GM04504 (cell line): ENCODE data around the gene LDLRAD3.

Source experiments
- DNase-seq: peaks from one replicate; pipeline ENCODE4 v3.0.0-alpha.2; 2012; ENCODE audit warnings: low read depth

Gene LDLRAD3

DNA sequence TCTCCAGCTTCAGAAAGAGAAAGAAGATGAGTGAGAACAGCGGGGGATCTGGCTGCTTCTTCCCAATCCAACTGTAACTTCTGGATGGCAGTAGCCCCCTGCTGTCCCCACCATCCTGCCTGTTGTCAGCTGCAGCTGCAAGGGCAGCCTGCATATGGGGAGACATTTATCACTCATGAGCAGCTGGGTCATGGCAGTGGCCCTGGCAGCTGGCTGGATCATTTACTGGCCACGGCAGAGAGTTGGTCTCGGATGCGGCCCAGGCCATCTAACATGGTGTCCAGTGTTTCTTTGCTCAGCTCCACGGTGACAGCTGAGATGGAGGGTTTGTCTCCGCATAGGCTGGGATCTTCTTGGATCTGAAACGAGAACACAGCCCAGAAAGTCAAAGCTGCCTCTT, 330.6 kb downstream of the LDLRAD3 start:
- no peak for DNase-seq

DNA sequence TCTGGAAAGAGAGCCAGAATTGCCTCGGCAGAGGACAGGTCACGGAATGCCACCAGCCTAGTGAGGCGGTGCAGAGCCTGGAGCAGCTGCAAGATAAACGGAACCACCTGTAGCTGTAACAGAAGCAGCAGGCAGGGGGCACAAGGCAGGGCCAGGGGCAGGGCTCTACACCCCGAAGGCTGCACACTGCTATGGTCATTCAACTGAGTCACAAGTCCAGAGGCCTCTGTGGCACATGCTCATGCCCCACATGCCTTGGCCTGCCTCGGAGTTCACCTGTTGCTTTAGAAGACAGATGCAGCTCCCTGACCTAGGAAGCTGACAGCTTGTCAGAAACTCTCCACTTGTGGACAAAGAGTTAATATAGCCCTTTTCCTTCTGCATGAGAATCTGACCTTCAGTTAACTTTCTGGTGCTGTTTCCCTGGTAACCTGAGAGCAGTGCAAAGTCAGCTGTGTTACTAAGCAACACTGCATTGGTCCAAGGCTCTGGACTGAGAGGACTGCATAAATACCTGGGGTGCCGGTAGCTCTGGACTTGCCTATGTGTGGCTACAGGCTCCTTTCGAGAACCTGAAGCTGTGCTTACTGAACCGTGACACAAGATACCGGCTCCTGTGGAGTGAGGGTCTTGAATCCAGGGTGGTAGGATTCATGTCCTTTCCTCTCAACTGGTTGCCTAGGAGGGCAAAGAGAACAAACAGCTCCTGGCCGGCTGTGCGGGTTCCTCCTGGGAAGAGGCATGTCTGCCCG, 334.8 kb downstream of the LDLRAD3 start:
- DNase-seq, result no peak

DNA sequence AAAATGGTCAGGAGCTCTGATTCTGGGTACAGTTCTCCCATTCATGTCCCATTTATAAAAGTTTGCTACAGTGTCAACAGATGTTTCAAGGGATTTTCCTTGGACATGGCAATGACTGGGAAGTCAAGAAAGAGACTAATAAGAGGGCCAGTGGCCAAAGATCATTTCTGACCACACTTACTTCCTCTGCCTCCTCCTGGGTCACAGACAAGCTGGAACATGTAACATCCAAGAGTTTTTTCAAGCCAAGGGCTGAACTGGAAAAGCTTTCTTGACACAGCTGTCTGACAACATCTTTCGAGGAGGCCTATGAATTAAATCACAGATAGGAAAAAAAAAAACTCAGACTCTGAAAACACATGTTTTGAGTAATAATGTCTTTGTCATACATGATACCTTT, 336.7 kb downstream of the LDLRAD3 start:
- no peak for DNase-seq
